HG02852 (cell line): ENCODE data around the gene FAT2.
A peak's percentile ranks its signal among the peaks of the same experiment; 100 is the strongest.

Experiments
- ATAC-seq: cut with Tn5 transposase; IDR thresholded peaks from one replicate; pipeline ENCODE4 v1.9.1; 2021; ENCODE audit warnings: mild to moderate bottlenecking, moderate library complexity; ENCODE audit not compliant: unreplicated experiment

The FAT2 gene, protein sequence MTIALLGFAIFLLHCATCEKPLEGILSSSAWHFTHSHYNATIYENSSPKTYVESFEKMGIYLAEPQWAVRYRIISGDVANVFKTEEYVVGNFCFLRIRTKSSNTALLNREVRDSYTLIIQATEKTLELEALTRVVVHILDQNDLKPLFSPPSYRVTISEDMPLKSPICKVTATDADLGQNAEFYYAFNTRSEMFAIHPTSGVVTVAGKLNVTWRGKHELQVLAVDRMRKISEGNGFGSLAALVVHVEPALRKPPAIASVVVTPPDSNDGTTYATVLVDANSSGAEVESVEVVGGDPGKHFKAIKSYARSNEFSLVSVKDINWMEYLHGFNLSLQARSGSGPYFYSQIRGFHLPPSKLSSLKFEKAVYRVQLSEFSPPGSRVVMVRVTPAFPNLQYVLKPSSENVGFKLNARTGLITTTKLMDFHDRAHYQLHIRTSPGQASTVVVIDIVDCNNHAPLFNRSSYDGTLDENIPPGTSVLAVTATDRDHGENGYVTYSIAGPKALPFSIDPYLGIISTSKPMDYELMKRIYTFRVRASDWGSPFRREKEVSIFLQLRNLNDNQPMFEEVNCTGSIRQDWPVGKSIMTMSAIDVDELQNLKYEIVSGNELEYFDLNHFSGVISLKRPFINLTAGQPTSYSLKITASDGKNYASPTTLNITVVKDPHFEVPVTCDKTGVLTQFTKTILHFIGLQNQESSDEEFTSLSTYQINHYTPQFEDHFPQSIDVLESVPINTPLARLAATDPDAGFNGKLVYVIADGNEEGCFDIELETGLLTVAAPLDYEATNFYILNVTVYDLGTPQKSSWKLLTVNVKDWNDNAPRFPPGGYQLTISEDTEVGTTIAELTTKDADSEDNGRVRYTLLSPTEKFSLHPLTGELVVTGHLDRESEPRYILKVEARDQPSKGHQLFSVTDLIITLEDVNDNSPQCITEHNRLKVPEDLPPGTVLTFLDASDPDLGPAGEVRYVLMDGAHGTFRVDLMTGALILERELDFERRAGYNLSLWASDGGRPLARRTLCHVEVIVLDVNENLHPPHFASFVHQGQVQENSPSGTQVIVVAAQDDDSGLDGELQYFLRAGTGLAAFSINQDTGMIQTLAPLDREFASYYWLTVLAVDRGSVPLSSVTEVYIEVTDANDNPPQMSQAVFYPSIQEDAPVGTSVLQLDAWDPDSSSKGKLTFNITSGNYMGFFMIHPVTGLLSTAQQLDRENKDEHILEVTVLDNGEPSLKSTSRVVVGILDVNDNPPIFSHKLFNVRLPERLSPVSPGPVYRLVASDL (N-terminal part only)

GRCh38 chr5:151591144-151591819 lies at the start of gene FAT2:
TSS of gene FAT2 (minus strand) at chr5:151591331. CDS start at chr5:151568931, 22,400 bp downstream.
- ATAC-seq: no peak

DNA sequence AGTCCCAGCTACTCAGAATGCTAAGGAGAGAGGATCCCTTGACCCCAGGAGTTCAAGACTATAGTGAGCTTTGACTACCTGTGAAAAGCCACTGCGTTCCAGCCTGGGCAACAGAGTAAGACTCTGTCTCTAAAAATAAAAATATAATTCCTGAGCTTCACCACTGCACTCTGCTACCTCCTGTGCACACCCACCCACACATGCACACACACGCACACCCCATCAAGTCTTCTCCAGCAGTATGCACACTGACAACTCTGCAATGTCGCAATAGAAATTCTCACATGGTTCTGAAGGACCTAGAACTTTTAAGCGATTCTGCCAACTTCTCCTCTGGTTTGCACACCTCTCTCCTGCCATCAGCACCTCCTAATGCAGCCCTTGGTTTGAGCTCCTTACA lies 47.5 kb upstream of the FAT2 start:
- no peak for ATAC-seq

DNA sequence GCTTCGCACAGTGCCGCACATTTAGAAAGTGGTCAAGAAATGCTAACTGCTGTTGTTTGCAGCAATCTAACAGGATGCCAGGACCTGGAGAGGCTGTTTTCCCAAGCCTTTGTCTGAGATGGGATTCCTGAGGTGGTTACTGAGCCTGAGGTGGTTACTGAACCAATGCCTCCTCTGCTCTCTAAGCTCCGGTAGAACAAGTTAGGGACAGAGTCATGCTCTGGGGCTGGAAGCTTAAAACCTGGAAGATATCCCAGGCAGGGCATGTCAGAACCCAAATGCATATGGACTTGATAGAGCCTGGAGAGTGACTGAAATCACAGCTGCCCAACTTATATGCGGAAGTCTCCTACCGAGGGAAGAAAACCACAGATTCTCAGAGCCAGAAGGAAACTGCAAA lies 46.5 kb upstream of the FAT2 start:
- ATAC-seq: no peak

DNA sequence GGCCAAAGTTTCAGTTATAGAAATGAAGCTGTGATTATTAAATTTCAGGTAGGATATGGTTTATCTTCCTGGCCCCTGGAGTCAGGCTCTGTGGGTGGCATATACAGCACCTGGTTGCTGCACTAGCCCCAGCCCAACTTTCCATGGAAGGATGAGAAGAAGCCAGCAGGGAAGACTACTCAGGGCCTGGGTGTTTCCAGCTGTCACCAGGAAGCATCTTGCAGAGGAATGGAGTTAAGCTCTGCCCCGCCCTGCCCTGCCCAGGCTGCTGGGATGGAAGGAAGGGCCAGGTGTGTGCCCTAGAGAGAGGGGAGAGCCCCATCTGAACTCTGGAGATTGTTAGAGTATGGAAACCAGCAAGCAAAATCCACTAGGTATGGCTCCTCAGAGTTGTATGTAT lies 42.8 kb upstream of the FAT2 start:
- ATAC-seq: no peak

- no peak for ATAC-seq
Observed at GRCh38 chr5:151632941-151633340, 41.8 kb upstream of the FAT2 start.

GRCh38 chr5:151632524-151632923 lies 41.4 kb upstream of the FAT2 start:
- no peak for ATAC-seq

DNA sequence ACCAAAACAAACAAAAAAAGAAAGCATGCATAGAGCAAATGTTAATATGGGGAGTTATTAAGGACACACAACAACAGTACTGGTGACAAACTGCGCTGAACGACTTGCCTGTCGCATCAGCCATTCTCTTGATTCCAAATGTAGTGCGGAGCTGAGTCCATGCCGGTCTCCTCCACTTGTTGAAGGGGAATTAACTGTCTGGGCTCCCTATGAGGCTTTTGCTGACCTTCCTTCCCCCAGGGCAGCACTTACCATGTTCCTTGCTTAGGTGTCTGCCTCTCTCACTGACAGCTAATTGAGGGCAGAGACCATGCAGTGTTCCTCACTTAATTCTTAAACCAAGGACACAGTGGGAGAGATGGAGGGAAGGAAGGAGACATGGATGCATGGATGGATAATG lies 40.8 kb upstream of the FAT2 start:
- no peak for ATAC-seq

- no peak for ATAC-seq
Observed at GRCh38 chr5:151630088-151630487, 39.0 kb upstream of the FAT2 start.

GRCh38 chr5:151628112-151628823 lies 37.1 kb upstream of the FAT2 start:
- ATAC-seq: no peak

GRCh38 chr5:151627650-151628049 lies 36.5 kb upstream of the FAT2 start:
- no peak for ATAC-seq

DNA sequence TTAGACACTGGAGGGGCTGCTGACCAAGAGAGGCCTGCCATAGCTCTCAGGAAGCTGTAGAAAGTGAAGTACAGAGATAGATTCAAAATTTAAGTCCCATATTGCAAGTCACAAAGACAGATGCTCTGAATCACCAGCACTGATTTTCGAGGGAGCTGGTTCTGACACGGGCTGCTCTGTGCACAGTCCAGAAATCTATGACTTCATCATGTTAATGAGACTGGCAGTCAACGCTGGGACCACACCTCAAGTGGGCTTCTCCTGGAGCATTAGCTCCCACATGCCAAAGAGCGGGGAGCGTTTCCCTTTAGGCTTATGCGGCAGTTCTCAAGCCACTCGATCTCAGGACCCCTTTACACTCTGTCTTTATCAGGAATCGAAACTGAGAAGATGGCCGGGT lies 34.2 kb upstream of the FAT2 start:
- ATAC-seq: no peak

GRCh38 chr5:151624476-151624875 lies 33.3 kb upstream of the FAT2 start:
- ATAC-seq: no peak

DNA sequence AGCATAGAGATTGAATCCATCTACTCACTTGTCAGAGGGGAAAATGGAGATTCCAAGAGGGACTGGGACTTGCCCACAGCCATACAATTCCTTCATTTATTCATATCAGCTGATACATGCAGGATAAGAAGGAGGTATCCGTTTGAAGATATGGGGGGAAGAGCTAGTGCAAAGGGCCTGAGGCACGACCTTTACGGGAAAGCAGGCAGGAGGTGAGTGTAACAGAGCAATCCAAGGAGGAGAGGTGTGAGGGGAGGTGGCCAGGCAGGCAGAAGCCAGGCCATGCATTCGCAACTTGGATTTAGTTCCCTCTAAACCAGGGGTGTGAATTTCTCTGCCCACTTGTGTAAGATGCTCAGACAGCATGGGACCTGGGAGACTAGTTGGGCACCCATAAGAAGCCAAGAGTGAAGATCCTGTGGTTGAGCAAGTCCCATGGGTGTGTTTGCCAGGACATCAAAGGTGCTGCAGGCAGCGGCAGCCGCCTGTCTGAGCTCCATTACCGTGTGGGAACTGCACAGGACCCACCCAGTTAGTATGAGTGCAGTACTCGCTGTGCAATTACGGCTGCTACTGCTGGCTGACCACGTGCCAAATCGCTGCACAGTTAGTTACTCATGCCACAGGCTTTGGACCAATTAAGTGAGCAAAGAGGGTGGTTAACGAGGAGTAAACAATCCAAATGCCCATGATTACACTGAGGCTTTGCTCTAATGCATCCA lies 31.4 kb upstream of the FAT2 start:
- no peak for ATAC-seq

DNA sequence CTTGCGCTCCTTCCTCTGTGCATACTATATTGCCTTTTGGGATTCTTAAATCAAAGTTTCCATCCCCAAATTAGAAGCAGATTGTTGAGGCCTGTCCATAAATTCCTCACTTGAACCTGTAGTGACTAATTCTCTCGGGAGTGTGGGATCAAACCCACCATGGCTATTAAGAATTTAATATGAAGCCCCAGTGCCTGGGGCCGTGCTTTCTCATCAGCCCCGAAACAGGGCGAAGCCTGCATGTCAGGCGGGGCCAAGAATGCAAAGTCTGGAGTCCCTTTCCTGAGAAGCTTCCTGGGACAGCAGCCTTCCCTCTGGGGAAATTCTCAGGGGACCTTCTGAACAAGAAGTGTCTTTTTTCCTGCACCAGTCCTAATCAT lies 29.3 kb upstream of the FAT2 start:
- ATAC-seq: no peak

- ATAC-seq: no peak
Observed at GRCh38 chr5:151619812-151620460, 28.8 kb upstream of the FAT2 start.

DNA sequence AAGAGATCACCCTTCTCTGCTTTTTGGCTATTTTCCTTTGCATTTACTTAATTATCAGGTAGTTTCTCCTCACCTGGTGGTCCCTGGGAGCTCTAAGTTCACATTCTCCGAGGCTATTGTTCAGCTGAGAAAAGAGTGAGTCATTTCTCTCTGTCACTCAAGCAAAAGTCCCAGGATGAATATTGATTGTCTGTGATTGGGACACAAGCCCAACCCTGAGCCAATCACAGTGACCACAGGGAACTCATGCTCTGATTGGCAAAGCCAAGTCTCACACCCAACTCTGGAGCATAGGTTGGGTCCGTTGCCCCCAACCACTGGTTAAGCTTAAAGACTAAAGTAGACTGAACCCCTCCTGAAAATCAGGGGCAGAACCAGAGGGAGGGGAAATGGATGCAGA lies 27.8 kb upstream of the FAT2 start:
- peak; percentile 54 for ATAC-seq

- ATAC-seq: no peak
Observed at GRCh38 chr5:151617841-151618710, 26.9 kb upstream of the FAT2 start.

- no peak for ATAC-seq
Observed at GRCh38 chr5:151617383-151617840, 26.3 kb upstream of the FAT2 start.
